ENCODE data around the gene CELSR1.

CELSR1 gene

DNA sequence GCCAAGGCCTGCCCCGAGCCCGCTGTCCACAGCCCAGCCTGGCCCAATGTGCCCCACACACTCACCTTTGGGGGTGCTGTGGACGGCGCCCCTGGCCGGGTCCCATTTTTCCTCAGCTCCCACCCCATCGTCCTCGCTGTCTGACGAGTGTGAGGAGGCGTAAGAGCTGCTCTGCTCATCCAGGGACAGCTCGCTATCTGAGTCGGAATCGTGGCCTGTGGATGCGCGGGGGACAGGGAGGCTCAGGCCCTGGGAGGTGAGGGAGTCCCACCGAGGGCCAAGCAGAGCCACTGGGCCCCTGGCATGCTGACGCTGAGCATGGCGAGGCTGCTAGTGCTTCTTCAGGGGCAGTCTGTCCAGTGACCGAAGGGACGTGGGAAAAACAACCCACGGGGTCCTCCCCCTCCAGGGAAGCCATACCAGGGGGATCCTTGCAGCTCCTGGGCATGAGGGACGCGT lies 172.2 kb downstream of the CELSR1 start:
- TF ChIP-seq, protein P1, sequence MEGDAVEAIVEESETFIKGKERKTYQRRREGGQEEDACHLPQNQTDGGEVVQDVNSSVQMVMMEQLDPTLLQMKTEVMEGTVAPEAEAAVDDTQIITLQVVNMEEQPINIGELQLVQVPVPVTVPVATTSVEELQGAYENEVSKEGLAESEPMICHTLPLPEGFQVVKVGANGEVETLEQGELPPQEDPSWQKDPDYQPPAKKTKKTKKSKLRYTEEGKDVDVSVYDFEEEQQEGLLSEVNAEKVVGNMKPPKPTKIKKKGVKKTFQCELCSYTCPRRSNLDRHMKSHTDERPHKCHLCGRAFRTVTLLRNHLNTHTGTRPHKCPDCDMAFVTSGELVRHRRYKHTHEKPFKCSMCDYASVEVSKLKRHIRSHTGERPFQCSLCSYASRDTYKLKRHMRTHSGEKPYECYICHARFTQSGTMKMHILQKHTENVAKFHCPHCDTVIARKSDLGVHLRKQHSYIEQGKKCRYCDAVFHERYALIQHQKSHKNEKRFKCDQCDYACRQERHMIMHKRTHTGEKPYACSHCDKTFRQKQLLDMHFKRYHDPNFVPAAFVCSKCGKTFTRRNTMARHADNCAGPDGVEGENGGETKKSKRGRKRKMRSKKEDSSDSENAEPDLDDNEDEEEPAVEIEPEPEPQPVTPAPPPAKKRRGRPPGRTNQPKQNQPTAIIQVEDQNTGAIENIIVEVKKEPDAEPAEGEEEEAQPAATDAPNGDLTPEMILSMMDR (IDR thresholded peaks at IDR 0.05; ENCODE audit: unreplicated experiment in 3 of 3): no peak
- no peaks in the 10 kb centered on the region for H3K4me1 Mint-ChIP-seq
- no peaks in the 10 kb centered on the region for H3K9me3 Mint-ChIP-seq
- H3K4me3 Mint-ChIP-seq: no peak overlapping the region
- no peak overlapping the region for H3K27ac Mint-ChIP-seq
- peaks cover 16% of the 10 kb centered on the region for H3K36me3 Mint-ChIP-seq (ENCODE audit: low read depth)
- H3K27me3 Mint-ChIP-seq (ENCODE audit: low read depth): peaks cover 2% of the 10 kb centered on the region

DNA sequence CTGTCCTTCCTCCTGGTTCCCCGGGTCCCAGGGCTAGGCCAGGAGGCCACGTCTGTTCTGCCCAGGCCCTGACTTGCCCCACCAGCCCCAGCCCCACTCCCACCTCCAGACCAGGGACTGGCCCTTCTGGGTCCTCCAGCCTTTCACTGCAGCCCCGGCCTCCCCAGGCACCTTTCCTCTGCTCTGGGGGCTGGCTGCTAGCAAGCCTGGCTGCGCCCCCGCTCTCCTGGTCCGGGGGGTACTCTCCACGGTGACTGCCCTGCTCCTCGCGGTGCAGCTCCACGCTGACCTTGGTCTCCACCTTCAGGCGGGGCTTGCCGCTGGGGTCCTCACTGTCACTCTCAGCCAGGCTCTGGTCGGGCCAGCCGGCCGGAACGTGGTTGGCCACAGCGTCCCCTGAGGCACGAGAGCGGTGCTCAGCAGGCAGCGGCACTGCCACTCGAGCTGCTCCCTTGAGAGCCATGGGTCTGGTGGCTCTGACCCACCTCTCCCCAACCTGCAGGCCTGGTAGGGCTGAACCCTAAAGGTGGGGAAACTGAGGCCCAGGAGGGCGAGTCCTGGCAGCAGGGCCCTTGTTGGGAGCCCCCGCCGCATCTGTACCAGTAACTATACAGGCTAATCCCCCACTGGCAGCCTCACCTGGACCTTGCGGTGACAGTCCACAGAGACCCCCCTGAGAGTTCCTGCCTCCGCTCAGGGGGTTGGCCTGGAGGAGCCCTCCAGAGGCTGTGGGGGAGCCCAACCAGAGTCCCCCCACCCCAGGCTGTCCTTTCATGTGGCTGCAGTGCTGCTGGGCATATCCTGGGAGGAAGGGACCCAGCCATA lies 172.9 kb downstream of the CELSR1 start:
- H3K36me3 Mint-ChIP-seq (ENCODE audit: low read depth): peaks cover 21% of the 10 kb centered on the region
- H3K27me3 Mint-ChIP-seq (ENCODE audit: low read depth): no peaks in the 10 kb centered on the region
- H3K9me3 Mint-ChIP-seq: no peaks in the 10 kb centered on the region
- no peak overlapping the region for H3K4me3 Mint-ChIP-seq
- H3K27ac Mint-ChIP-seq: no peak overlapping the region
- TF ChIP-seq, protein P1 (IDR thresholded peaks at IDR 0.05; ENCODE audit: unreplicated experiment in 3 of 3): no peak
- H3K4me1 Mint-ChIP-seq: no peaks in the 10 kb centered on the region

DNA sequence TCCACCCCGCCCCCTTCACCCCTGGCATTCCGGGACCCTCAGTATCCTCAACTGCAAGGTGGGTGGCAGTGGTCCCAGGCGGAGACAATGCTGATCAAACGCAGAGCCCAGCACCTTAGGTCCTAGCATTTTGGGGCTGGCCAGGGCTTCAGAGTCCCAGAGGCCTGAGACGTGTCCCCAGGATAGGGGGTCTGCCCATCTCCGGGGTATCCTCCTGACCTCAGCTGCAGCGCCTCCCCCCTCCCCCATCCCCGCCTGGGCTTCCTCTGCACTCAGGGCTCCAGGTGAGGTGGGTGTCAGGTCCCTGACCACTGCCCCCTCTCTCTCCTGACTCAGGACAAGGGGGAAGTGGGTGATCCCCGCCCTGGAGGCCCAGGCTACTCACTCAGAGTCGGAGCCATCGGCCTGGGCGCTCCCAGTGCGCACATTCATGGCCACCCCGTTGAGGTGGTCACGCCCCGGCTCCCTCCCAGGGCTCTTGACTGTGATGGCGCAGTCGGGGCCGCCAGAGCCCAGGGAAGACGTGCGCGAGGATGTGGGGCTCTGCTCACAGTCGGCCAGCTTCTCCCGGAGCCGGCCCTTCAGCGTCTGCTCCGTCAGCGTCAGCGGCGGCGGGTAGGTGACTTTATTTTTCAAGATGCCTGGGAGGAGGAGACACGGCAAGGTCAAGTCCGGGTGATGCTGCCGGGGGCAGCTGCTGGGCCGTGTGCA lies 173.7 kb downstream of the CELSR1 start:
- TF ChIP-seq, protein P1 (IDR thresholded peaks at IDR 0.05; ENCODE audit: unreplicated experiment in 3 of 3): no peak
- Mint-ChIP-seq H3K9me3 (no peaks in the 10 kb centered on the region), H3K4me3 (no peak overlapping the region), H3K27me3 (ENCODE audit: low read depth) (no peaks in the 10 kb centered on the region), H3K36me3 (ENCODE audit: low read depth) (peaks cover 28% of the 10 kb centered on the region), H3K27ac (no peak overlapping the region), H3K4me1 (no peaks in the 10 kb centered on the region)

DNA sequence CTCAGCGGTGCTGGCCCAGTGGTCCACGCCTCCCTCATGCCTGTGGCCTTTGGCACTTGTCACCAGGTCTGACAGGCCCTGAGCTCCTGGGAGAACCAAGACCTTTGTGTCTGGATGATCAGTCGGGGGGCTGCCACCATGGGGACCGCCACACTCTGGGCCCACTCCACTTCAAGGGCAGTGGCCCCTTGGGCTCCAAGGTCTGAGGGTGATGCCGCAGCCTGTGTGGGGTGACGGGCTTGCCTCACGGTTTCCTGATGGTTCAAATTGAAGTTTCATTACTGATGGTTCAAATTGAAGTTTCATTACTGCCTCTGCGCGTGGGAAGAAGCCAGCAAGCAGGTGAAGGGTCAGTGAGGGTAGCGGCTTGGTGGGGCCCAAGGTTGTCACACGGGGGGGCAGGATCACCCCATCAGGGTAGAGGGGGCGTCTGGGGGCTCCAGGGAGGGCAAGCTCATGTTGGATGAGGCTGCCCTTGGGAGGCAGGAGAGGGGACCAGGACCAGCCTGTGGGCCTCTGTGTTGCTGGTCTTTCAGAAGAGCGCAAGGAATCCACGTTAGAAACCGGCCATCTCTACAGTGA lies 174.4 kb downstream of the CELSR1 start:
- H3K36me3 Mint-ChIP-seq (ENCODE audit: low read depth): peaks cover 30% of the 10 kb centered on the region
- no peaks in the 10 kb centered on the region for H3K4me1 Mint-ChIP-seq
- H3K27me3 Mint-ChIP-seq (ENCODE audit: low read depth): no peaks in the 10 kb centered on the region
- TF ChIP-seq, protein P1 (IDR thresholded peaks at IDR 0.05; ENCODE audit: unreplicated experiment in 3 of 3): no peak
- no peak overlapping the region for H3K27ac Mint-ChIP-seq
- no peak overlapping the region for H3K4me3 Mint-ChIP-seq
- H3K9me3 Mint-ChIP-seq: no peaks in the 10 kb centered on the region

DNA sequence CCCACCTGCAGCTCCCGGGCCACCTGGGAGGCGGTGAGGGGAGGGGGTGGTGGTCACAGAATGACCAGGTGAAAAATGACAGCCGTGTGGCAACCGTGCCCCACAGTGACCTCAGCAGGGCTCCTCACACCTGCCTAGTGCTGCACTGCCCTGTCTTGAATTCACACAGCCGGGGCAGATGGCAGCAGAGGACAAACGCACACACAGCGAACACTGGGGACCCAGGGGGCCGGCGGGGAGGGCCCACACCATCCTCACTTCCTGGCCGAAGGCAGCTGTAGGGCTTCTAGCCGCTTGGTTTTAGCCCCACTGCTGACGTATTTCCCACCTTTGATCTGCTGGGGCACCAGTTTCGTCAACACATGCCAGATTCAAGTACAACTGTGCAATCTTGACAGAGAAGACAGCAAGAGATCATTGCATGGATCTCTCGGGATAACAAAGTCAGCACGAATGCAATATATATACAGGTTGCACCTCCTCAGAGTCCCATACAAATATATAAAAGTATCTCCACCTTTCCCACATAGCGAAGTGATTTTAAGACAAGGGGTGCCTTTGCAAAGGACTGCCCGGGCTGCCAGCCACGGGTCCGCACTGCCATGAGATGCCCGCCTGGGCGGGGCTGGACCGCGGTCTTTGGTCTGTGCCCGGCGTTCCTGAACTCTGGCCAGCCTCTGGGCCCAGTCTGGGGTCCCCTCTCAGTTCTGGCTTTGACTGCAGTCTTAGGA lies 175.1 kb downstream of the CELSR1 start:
- no peaks in the 10 kb centered on the region for H3K27me3 Mint-ChIP-seq (ENCODE audit: low read depth)
- TF ChIP-seq, protein P1 (IDR thresholded peaks at IDR 0.05; ENCODE audit: unreplicated experiment in 3 of 3): no peak
- H3K4me3 Mint-ChIP-seq: no peak overlapping the region
- no peak overlapping the region for H3K27ac Mint-ChIP-seq
- no peaks in the 10 kb centered on the region for H3K4me1 Mint-ChIP-seq
- no peaks in the 10 kb centered on the region for H3K9me3 Mint-ChIP-seq
- peaks cover 30% of the 10 kb centered on the region for H3K36me3 Mint-ChIP-seq (ENCODE audit: low read depth)
